CD4-positive, CD25-positive, alpha-beta regulatory T cell (primary cell): ENCODE measurements around the gene IFIT1. TPM values are rescaled to one million over a fixed set of nuclear protein-coding genes. Genes with fewer than 3 reads are reported as not detected.
"Not testable (repeated sequence)": the region's sequence is repeated elsewhere in the genome, so short reads cannot be mapped to it uniquely, and the experiment has no call there.

ENCODE experiments used
- ATAC-seq, 2 donors: fragments of 150-1000 bp; cut with Tn5 transposase; one replicate each; pipeline ENCODE4 v1.10.0; 2021; ENCODE audit warnings: low read depth in 2 of 2, moderate number of reproducible peaks in 2 of 2, moderate library complexity in 1 of 2
- DNase-seq, 3 donors: peaks; one replicate each; pipeline versions ENCODE4 v3.0.0 to v3.0.0-alpha.2; 2012 to 2022; ENCODE audit warnings: mixed read lengths in 1 of 3
- H3K27ac ChIP-seq: one replicate; pipeline ENCODE4 v1.7.0; 2013; ENCODE audit warnings: mild to moderate bottlenecking, low read length; ENCODE audit not compliant: insufficient read depth, poor library complexity, severe bottlenecking
- H3K27me3 ChIP-seq: one replicate; pipeline ENCODE4 v1.7.0; 2013; ENCODE audit warnings: low read length; ENCODE audit not compliant: control insufficient read depth, insufficient read depth
- H3K36me3 ChIP-seq: one replicate; pipeline ENCODE4 v1.7.0; 2013; ENCODE audit warnings: mild to moderate bottlenecking, low read length, moderate library complexity; ENCODE audit not compliant: control insufficient read depth, insufficient read depth
- H3K4me1 ChIP-seq: 2 replicates; pipeline ENCODE4 v1.7.0; 2013; ENCODE audit warnings: mild to moderate bottlenecking, low read length; ENCODE audit not compliant: insufficient read depth, control insufficient read depth, poor library complexity, severe bottlenecking
- H3K4me3 ChIP-seq: one replicate; pipeline ENCODE4 v1.7.0; 2013; ENCODE audit warnings: low read depth, mild to moderate bottlenecking, low read length, moderate library complexity
- H3K9me3 ChIP-seq, 2 experiments: 1 replicate in 1 of 2; 2 replicates in 1 of 2; pipeline ENCODE4 v1.7.0; 2013; ENCODE audit warnings: low read length in 2 of 2, mild to moderate bottlenecking in 1 of 2, moderate library complexity in 1 of 2; ENCODE audit not compliant: control insufficient read depth in 2 of 2
- H3K27ac Mint-ChIP-seq, 3 donors: one replicate each; pipeline ENCODE4 v1.8.0; 2020 to 2022; ENCODE audit warnings: mild to moderate bottlenecking in 3 of 3, mixed read lengths in 3 of 3, moderate library complexity in 2 of 3
- H3K27me3 Mint-ChIP-seq: one replicate; pipeline ENCODE4 v1.8.0; 2022; ENCODE audit warnings: mild to moderate bottlenecking, mixed read lengths
- H3K36me3 Mint-ChIP-seq: one replicate; pipeline ENCODE4 v1.8.0; 2020; ENCODE audit warnings: mixed read lengths
- H3K4me1 Mint-ChIP-seq, 4 donors: one replicate each; pipeline ENCODE4 v1.8.0; 2020 to 2022; ENCODE audit warnings: mixed read lengths in 4 of 4, mild to moderate bottlenecking in 1 of 4
- H3K4me3 Mint-ChIP-seq, 4 donors: one replicate each; pipeline ENCODE4 v1.8.0; 2020 to 2022; ENCODE audit warnings: mild to moderate bottlenecking in 4 of 4, mixed read lengths in 4 of 4, moderate library complexity in 3 of 4
- H3K9me3 Mint-ChIP-seq, 7 donors: one replicate each; pipeline ENCODE4 v1.8.0; 2020 to 2022; ENCODE audit warnings: mixed read lengths in 7 of 7, mild to moderate bottlenecking in 3 of 7, moderate library complexity in 2 of 7
- polyA plus RNA-seq, 4 donors: library from polyadenylated mRNA; unstranded; fragments of 300-500 nt; fragmentation: Illumina TruSeq; gene quantifications; one replicate each; pipeline ENCODE4 v1.2.3, GENCODE V29; 2021
- total RNA-seq: library from RNA; stranded (reverse); gene quantifications from one replicate; pipeline ENCODE4 v1.2.3, GENCODE V29; 2022

IFIT1 gene
- total and polyA plus RNA-seq, 5 donors from 2014 or later, result 5.5 to 15.9 (median 6.1) TPM

DNA sequence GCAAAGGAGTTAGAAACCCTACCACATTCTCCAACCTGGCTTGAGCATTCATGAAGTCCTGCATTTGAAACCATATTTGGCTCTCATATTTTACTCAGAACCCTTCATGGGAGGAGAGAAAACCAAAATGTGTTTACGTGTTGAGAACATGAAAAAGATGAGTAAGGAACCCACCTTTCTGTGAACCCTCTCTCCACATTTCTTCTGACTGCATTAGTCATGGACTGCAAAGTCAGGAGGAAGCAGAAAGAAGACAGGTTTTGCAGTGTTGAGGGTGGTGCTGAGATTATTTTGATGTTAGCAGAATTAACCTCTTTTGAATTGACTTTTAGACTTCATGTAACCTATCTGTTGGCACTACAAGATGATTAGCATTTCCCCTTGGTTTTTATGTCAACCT lies 9.7 kb upstream of the IFIT1 start:
- Histone ChIP-seq H3K9me3 (no peaks in the 10 kb centered on the region), H3K36me3 (no peaks in the 10 kb centered on the region), H3K4me3 (no peak overlapping the region), H3K27ac (no peak overlapping the region), H3K27me3 (no peaks in the 10 kb centered on the region), H3K4me1 (no peaks in the 10 kb centered on the region)
- Mint-ChIP-seq H3K9me3 (no peaks in the 10 kb centered on the region), H3K36me3 (no peaks in the 10 kb centered on the region), H3K27ac (no peak overlapping the region), H3K4me3 (no peak overlapping the region), H3K27me3 (peaks cover 4% of the 10 kb centered on the region), H3K4me1 (no peaks in the 10 kb centered on the region)
- ATAC-seq (peak in 1 of 2 donors; percentile 28), DNase-seq (no peak)

DNA sequence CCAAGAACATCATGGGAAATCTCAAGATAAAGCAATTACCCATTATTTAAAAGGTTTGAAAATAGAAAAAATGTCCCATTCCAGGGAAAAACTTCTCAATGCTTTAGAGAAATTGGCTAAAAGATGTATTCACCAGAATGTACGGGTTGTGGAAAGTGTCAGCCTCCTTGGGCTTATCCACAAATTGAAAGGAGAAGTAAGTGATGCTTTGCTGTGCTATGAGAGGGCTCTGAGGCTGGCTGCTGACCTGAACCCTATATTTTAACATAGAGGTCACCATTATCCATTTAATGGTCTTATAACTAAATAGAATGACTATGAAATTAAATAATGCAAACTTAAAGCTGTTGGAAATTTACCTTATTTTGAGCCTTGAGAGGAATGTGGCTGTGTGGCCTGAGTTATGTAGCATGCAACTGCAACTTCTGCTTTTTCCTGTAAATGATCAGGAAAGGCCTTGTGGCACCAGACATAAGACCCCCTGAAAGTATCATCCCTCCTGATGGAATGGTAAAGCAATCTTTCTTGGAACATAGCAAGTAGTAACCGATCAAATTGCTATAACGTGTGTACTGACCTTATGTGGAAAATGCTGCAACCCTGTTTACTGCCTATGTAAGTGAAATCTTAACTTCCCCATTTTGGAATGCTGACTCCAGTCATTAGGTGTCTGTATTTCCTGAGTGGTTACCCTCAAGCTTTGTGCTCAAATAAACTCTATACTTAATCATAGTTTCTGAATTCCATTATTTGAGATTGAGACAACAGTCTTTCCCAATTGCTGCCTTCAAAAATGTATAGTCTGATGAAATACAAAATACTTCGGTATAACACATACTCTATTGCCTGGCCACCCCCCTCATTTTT lies 7.7 kb upstream of the IFIT1 start:
- H3K27me3 Mint-ChIP-seq, result peaks cover 4% of the 10 kb centered on the region
- no peaks in the 10 kb centered on the region for H3K9me3 Mint-ChIP-seq
- H3K36me3 ChIP-seq, result no peaks in the 10 kb centered on the region
- no peak overlapping the region for H3K27ac Mint-ChIP-seq
- no peaks in the 10 kb centered on the region for H3K9me3 ChIP-seq
- no peak for DNase-seq
- H3K4me1 Mint-ChIP-seq, result no peaks in the 10 kb centered on the region
- H3K27me3 ChIP-seq, result no peaks in the 10 kb centered on the region
- H3K4me3 ChIP-seq, result no peak overlapping the region
- H3K36me3 Mint-ChIP-seq, result no peaks in the 10 kb centered on the region
- no peak for ATAC-seq
- no peak overlapping the region for H3K27ac ChIP-seq
- H3K4me3 Mint-ChIP-seq, result no peak overlapping the region
- H3K4me1 ChIP-seq, result no peaks in the 10 kb centered on the region

DNA sequence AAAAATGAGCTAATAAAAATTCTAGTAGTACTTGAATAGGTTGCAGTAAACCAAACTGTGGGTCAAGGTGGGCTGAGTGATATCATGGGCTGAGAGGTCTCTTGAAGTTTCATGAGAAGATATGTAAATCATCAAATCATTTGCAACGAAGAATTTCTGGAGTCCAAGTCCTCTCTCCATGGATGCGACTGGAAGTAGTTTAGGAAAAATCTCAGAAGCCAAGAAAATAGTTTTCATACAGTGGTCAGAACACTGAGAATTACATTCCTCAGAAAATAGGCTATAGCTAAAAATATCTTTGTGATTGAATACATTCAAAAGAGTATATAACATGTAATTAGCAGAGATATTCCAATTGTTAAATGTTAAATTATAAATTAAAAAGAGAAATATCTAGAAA lies 3.6 kb upstream of the IFIT1 start:
- Mint-ChIP-seq H3K4me1 (peaks cover 0 to 24% (median 13%) of the 10 kb centered on the region in 4 donors), H3K36me3 (no peaks in the 10 kb centered on the region), H3K4me3 (peak overlapping the region in 1 of 4 donors; percentile 4), H3K27ac (no peak overlapping the region), H3K9me3 (no peaks in the 10 kb centered on the region), H3K27me3 (peaks cover 4% of the 10 kb centered on the region)
- Histone ChIP-seq H3K36me3 (no peaks in the 10 kb centered on the region), H3K9me3 (no peaks in the 10 kb centered on the region), H3K27ac (no peak overlapping the region), H3K4me1 (peaks cover 24% of the 10 kb centered on the region), H3K27me3 (no peaks in the 10 kb centered on the region), H3K4me3 (no peak overlapping the region)
- ATAC-seq (no peak), DNase-seq (no peak)

DNA sequence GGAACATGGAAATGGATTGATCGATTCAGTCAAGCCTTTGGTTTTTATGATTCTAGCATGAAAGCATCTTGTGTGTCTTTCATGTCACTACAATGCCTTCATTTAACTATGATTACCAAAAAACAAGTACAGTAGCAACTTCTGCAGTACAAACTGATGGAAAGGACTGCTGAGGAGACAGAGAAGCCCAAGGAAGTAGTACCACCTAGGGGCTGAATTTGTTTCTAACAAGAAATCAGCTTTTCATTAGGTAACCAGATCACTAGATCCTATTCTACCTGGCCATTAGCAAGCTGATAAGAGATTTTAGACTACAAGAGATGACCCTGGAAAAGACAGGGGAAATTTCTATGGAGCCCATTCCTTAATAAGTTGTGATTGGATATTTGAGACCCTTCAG lies 3.2 kb upstream of the IFIT1 start:
- DNase-seq (peak in 2 of 3 donors; percentile 30 to 37), ATAC-seq (peak in 1 of 2 donors; percentile 14)
- no peak overlapping the region for H3K4me3 ChIP-seq
- H3K36me3 ChIP-seq, result no peaks in the 10 kb centered on the region
- no peak overlapping the region for H3K27ac Mint-ChIP-seq
- peaks cover 0 to 27% (median 17%) of the 10 kb centered on the region in 4 donors for H3K4me1 Mint-ChIP-seq
- peaks cover 26% of the 10 kb centered on the region for H3K4me1 ChIP-seq
- no peaks in the 10 kb centered on the region for H3K27me3 ChIP-seq
- H3K36me3 Mint-ChIP-seq, result no peaks in the 10 kb centered on the region
- H3K27me3 Mint-ChIP-seq, result peaks cover 4% of the 10 kb centered on the region
- H3K4me3 Mint-ChIP-seq, result no peak overlapping the region
- H3K9me3 ChIP-seq, result no peaks in the 10 kb centered on the region
- H3K9me3 Mint-ChIP-seq, result no peaks in the 10 kb centered on the region
- no peak overlapping the region for H3K27ac ChIP-seq

DNA sequence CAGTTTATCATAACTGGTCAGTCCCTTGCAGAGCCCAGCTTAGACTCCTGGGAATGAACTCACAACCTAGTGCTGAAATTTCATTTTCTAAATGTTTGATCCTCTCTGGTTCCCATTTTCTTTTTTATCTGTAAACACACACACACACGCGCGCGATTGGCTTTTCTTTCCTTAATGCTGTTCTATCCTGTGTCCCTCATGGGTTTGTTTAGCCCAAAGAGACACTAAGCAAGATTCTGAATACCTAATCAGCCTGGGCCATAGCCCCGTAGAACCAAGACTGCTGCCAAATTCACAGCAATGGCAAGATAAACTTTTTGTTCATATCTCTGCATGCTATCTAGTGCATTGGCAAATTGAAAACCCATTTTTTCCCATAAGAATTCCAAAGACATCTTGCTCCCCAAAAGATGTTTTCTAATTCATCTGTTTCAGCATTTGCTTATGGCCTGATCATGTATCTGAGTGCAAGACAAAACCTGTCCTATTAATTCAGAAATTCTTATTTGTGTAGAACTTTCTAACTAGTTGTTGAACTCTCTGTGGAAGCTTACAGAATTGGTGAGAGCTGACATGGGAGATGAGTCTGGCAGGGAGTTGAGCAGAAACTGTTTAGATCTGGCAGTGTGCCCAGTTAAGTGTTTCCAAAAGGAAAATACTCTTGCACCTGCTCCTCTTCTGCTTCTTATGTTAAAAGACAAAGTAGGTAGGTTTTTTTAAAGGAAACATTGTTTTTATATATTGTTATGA lies 1.8 kb upstream of the IFIT1 start:
- ATAC-seq (no peak), DNase-seq (no peak)
- Mint-ChIP-seq H3K27me3 (no peaks in the 10 kb centered on the region), H3K27ac (peak overlapping the region; percentile 14 to 71 (median 18)), H3K36me3 (peaks cover 8% of the 10 kb centered on the region), H3K4me3 (peak overlapping the region; percentile 9 to 71 (median 53)), H3K9me3 (no peaks in the 10 kb centered on the region), H3K4me1 (peaks cover 0 to 38% (median 25%) of the 10 kb centered on the region in 4 donors)
- no peak overlapping the region for H3K4me3 ChIP-seq
- H3K4me1 ChIP-seq, result peaks cover 26% of the 10 kb centered on the region
- H3K27me3 ChIP-seq, result no peaks in the 10 kb centered on the region
- no peaks in the 10 kb centered on the region for H3K36me3 ChIP-seq
- H3K27ac ChIP-seq, result no peak overlapping the region
- no peaks in the 10 kb centered on the region for H3K9me3 ChIP-seq

DNA sequence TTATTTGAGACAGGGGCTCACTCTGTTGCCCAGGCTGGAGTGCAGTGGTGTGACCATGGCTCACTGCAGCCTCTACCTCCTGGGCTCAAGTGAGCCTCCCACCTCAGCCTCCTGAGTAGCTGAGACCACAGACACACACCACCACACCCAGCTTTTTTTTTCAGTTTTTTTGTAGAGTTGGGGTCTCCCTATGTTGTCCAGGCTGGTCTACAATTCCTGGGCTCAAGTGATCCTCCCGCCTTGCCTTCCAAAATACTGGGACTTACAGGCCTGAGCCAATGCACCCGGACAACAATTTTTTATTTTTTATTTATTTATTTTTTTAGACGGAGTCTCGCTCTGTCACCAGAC lies 1.2 kb upstream of the IFIT1 start:
- not testable (repeated sequence) for H3K27me3 ChIP-seq, H3K27ac Mint-ChIP-seq, H3K36me3 Mint-ChIP-seq, H3K27me3 Mint-ChIP-seq, H3K9me3 Mint-ChIP-seq, H3K9me3 ChIP-seq, H3K27ac ChIP-seq, H3K36me3 ChIP-seq, H3K4me3 ChIP-seq, ATAC-seq, DNase-seq
- peaks cover 26% of the 10 kb centered on the region for H3K4me1 ChIP-seq
- Mint-ChIP-seq H3K4me3 (peak overlapping the region; percentile 39 to 71 (median 55)), H3K4me1 (peaks cover 0 to 40% (median 29%) of the 10 kb centered on the region in 4 donors)

DNA sequence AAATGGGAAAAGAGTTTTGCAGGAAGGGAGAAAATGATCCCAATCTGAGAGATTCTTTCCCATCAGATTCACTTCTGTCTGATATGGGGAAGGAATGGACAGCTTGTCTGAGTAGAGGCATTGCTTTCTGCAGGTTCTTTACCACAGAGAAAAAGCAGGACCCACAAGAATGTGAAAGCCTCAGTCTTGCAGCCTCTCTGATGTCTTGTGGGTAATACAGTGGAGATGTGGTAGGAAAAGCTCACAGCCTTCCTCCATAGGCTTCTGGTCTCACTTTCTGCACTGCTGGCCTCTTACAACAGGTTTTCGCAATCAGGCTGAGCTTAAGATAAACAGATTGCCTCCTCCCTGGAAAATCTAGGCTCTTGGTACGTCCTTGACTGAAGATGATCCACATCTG lies 551 bp downstream of the IFIT1 start:
- no peaks in the 10 kb centered on the region for H3K27me3 ChIP-seq
- H3K9me3 Mint-ChIP-seq, result no peaks in the 10 kb centered on the region
- no peaks in the 10 kb centered on the region for H3K36me3 ChIP-seq
- peaks cover 10% of the 10 kb centered on the region for H3K36me3 Mint-ChIP-seq
- H3K9me3 ChIP-seq, result no peaks in the 10 kb centered on the region
- no peak for DNase-seq
- H3K4me3 ChIP-seq, result peak overlapping the region; percentile 96
- H3K27ac Mint-ChIP-seq, result peak overlapping the region; percentile 80 to 95 (median 90)
- H3K4me1 Mint-ChIP-seq, result peaks cover 0 to 54% (median 41%) of the 10 kb centered on the region in 4 donors
- no peaks in the 10 kb centered on the region for H3K27me3 Mint-ChIP-seq
- peak overlapping the region; percentile 74 for H3K27ac ChIP-seq
- peaks cover 26% of the 10 kb centered on the region for H3K4me1 ChIP-seq
- no peak for ATAC-seq
- peak overlapping the region; percentile 81 to 97 (median 93) for H3K4me3 Mint-ChIP-seq
